Panc1 (cell line): Measurements from ENCODE around the gene CDK5. TPM values are rescaled to one million over a fixed set of nuclear protein-coding genes. Genes with fewer than 3 reads are reported as not detected.
A peak's percentile ranks its signal among the peaks of the same experiment; 100 is the strongest.

Source experiments
- ATAC-seq: fragments of 200-7000 bp; cut with Tn5 transposase; 2 replicates; pipeline ENCODE4 v1.9.1; 2020; ENCODE audit warnings: mild to moderate bottlenecking, moderate library complexity
- BruUV-seq: library from RNA; stranded (reverse); fragments of 400-500 nt; replicated peaks from 2 replicates; lab custom pipeline; 2021; lab: Mats Ljungman, UMichigan
- CTCF ChIA-PET: fragments of 300-600 bp; sonication (Branson Sonifier 250); formaldehyde crosslinking; loops from one replicate; lab custom pipeline; 2022; ENCODE audit warnings: antibody characterized with exemption; lab: Charles Lee
- POLR2A ChIA-PET: fragments of 300-600 bp; sonication (Branson Sonifier 250); formaldehyde crosslinking; loops from one replicate; lab custom pipeline; 2022; ENCODE audit warnings: antibody characterized with exemption; lab: Charles Lee
- DNase-seq: peaks from one replicate; pipeline ENCODE4 v3.0.0-alpha.2; 2010; ENCODE audit warnings: low read depth, low spot score
- H3K27ac ChIP-seq: 2 replicates; pipeline ENCODE4 v1.5.1; 2011; ENCODE audit warnings: mild to moderate bottlenecking, low read length, inconsistent platforms
- H3K27me3 ChIP-seq: fragments of 200-500 bp; sonication (Bioruptor generic); 2 replicates; pipeline ENCODE4 v1.6.0; 2014; ENCODE audit warnings: low read length, inconsistent platforms; ENCODE audit not compliant: control insufficient read depth, insufficient read depth
- H3K36me3 ChIP-seq: fragments of 200-500 bp; sonication (Bioruptor generic); 2 replicates; pipeline ENCODE4 v1.5.1; 2014; ENCODE audit warnings: inconsistent platforms, mild to moderate bottlenecking, low read length, moderate library complexity; ENCODE audit not compliant: control insufficient read depth, insufficient read depth
- H3K4me1 ChIP-seq: 2 replicates; pipeline ENCODE4 v1.5.1; 2011; ENCODE audit warnings: inconsistent platforms, mild to moderate bottlenecking, low read length, moderate library complexity; ENCODE audit not compliant: control insufficient read depth, insufficient read depth
- H3K4me3 ChIP-seq, 2 experiments: 2 replicates each; pipeline ENCODE4 v1.5.1; 2011 to 2012; ENCODE audit warnings: low read depth in 2 of 2, low read length in 2 of 2, mild to moderate bottlenecking in 2 of 2, inconsistent platforms in 1 of 2, moderate library complexity in 1 of 2
- H3K9me3 ChIP-seq: fragments of 200-500 bp; sonication (Bioruptor generic); 2 replicates; pipeline ENCODE4 v1.5.1; 2014; ENCODE audit warnings: low read depth, mild to moderate bottlenecking, inconsistent platforms, low read length, moderate library complexity; ENCODE audit not compliant: control insufficient read depth, insufficient read depth
- CTCF ChIP-seq: fragments of 450-650 bp; IDR thresholded peaks from 2 replicates; pipeline ENCODE4 v1.5.1; 2017; ENCODE audit warnings: mild to moderate bottlenecking
- POLR2AphosphoS5 ChIP-seq: IDR thresholded peaks from 2 replicates; pipeline ENCODE4 v1.6.1; 2012; ENCODE audit warnings: mild to moderate bottlenecking, low read depth, low read length, moderate library complexity
- REST ChIP-seq, 2 experiments: IDR thresholded peaks; 2 replicates each; pipeline ENCODE4 v1.6.1; 2011 to 2012; ENCODE audit warnings: low read depth in 2 of 2, control low read depth in 1 of 2, low read length in 1 of 2, mild to moderate bottlenecking in 1 of 2, moderate library complexity in 1 of 2; ENCODE audit not compliant: insufficient read depth in 1 of 2
- SIN3A ChIP-seq: IDR thresholded peaks from 2 replicates; pipeline ENCODE4 v1.6.1; 2012; ENCODE audit warnings: low read depth, mild to moderate bottlenecking, low read length, moderate library complexity, borderline replicate concordance; ENCODE audit not compliant: insufficient read depth
- TCF7L2 ChIP-seq: IDR thresholded peaks from 2 replicates; pipeline ENCODE4 v1.6.1; 2011; ENCODE audit warnings: mild to moderate bottlenecking, low read depth, low read length, inconsistent platforms
- in situ Hi-C: cut with HindIII; loops from 2 replicates; pipeline ENCODE4 v1.10.0; 2016; ENCODE audit warnings: low sequenced_read_pairs, low pct_unique_long_range_greater_than_20kb
- intact Hi-C: fragments of 100-400 bp; cut with micrococcal nuclease; formaldehyde crosslinking; loops from one replicate; pipeline ENCODE4 v1.10.0; 2022; ENCODE audit not compliant: unreplicated experiment
- total RNA-seq: library from RNA; stranded (reverse); gene quantifications from one replicate; pipeline ENCODE4 v1.2.1, GENCODE V29; 2021; ENCODE audit not compliant: unreplicated experiment

Gene CDK5
- total RNA-seq, 1 experiment from 2014 or later = 25.6 TPM

GRCh38 chr7:151064993-151065392 lies 7.3 kb upstream of the CDK5 start:
- peaks cover 24% of the 10 kb centered on the region for H3K4me1 ChIP-seq
- no peak for ATAC-seq
- H3K9me3 ChIP-seq = no peaks in the 10 kb centered on the region
- BruUV-seq = no TSS peak
- DNase-seq = no peak
- in situ Hi-C loops = no loop called here
- no peak overlapping the region for H3K4me3 ChIP-seq
- CTCF ChIA-PET = no interaction called here
- peaks cover 20% of the 10 kb centered on the region for H3K36me3 ChIP-seq
- H3K27ac ChIP-seq = no peak overlapping the region
- no peaks in the 10 kb centered on the region for H3K27me3 ChIP-seq
- intact Hi-C loops = no loop called here
- POLR2A ChIA-PET = no interaction called here
- no peak for TF ChIP-seq TCF7L2
- TF ChIP-seq REST (IDR thresholded peaks at IDR 0.05; ENCODE audit: insufficient read depth in 1 of 2, low read depth in 2 of 2, low read length in 1 of 2) = no peak
- TF ChIP-seq SIN3A = no peak
- TF ChIP-seq CTCF = no peak
- no peak for TF ChIP-seq POLR2AphosphoS5

GRCh38 chr7:151064454-151064853 lies 6.8 kb upstream of the CDK5 start:
- no peak for TF ChIP-seq POLR2AphosphoS5
- no peak for TF ChIP-seq SIN3A
- TF ChIP-seq REST (IDR thresholded peaks at IDR 0.05; ENCODE audit: insufficient read depth in 1 of 2, low read depth in 2 of 2, low read length in 1 of 2) = no peak
- no peak for TF ChIP-seq TCF7L2
- no peak for TF ChIP-seq CTCF
- Histone ChIP-seq H3K9me3 (no peaks in the 10 kb centered on the region), H3K36me3 (peaks cover 20% of the 10 kb centered on the region), H3K27me3 (no peaks in the 10 kb centered on the region), H3K27ac (no peak overlapping the region), H3K4me3 (no peak overlapping the region), H3K4me1 (peaks cover 24% of the 10 kb centered on the region)
- intact Hi-C loops = no loop called here
- TSS peak; percentile 38 for BruUV-seq
- CTCF ChIA-PET = no interaction called here
- ATAC-seq = no peak
- in situ Hi-C loops = no loop called here
- POLR2A ChIA-PET = no interaction called here
- DNase-seq = no peak
